ENCODE results near the gene G6PD.

G6PD gene

GRCh38 chrX:154487518-154488290, 58.9 kb downstream of the G6PD start:
- DNase-seq (ENCODE audit: low read depth in 2 of 2), result no peak

- DNase-seq (ENCODE audit: low read depth in 2 of 2), result peak; percentile 29 to 39
Observed at GRCh38 chrX:154486396-154487207, 60.0 kb downstream of the G6PD start, which contains the start of gene UBL4A. UBL4A (minus strand) TSS chrX:154486615; CDS start chrX:154486584, 31 bp downstream.

- no peak for DNase-seq (ENCODE audit: low read depth in 2 of 2)
Observed at GRCh38 chrX:154486052-154486395, 60.6 kb downstream of the G6PD start.

GRCh38 chrX:154485150-154486051, 61.2 kb downstream of the G6PD start:
- DNase-seq (ENCODE audit: low read depth in 2 of 2), result no peak

GRCh38 chrX:154484255-154485149, 62.1 kb downstream of the G6PD start:
- DNase-seq (ENCODE audit: low read depth in 2 of 2), result no peak

- no peak for DNase-seq (ENCODE audit: low read depth in 2 of 2)
Observed at GRCh38 chrX:154483325-154483724, 63.3 kb downstream of the G6PD start.

- DNase-seq (ENCODE audit: low read depth in 2 of 2), result no peak
Observed at GRCh38 chrX:154482786-154483185, 63.9 kb downstream of the G6PD start.

- no peak for DNase-seq (ENCODE audit: low read depth in 2 of 2)
Observed at GRCh38 chrX:154481911-154482601, 64.6 kb downstream of the G6PD start.
